Activated CD8-positive, alpha-beta T cell treated with anti-CD3 and anti-CD28 coated beads for 36 hours (primary cell): Measurements from ENCODE around the gene CCDC3. TPM values are rescaled to one million over a fixed set of nuclear protein-coding genes. Genes with fewer than 3 reads are reported as not detected.

ENCODE experiments used
- ATAC-seq: fragments of 200-7000 bp; cut with Tn5 transposase; one replicate; pipeline ENCODE4 v1.10.0; 2021; ENCODE audit warnings: mild to moderate bottlenecking, moderate library complexity
- CTCF ChIA-PET: fragments of 350-600 bp; sonication (Branson Sonifier 250); formaldehyde crosslinking; loops from one replicate; lab custom pipeline; 2021; ENCODE audit warnings: antibody characterized with exemption; lab: Charles Lee
- POLR2A ChIA-PET: fragments of 350-600 bp; sonication (Branson Sonifier 250); formaldehyde crosslinking; loops from one replicate; lab custom pipeline; 2021; ENCODE audit warnings: antibody characterized with exemption; lab: Charles Lee
- DNase-seq: peaks from one replicate; pipeline ENCODE4 v3.0.0-alpha.2; 2020
- H3K27ac Mint-ChIP-seq: one replicate; pipeline ENCODE4 v1.8.0; 2021; ENCODE audit warnings: mild to moderate bottlenecking, mixed read lengths
- H3K27me3 Mint-ChIP-seq: one replicate; pipeline ENCODE4 v1.8.0; 2021; ENCODE audit warnings: mixed read lengths
- H3K36me3 Mint-ChIP-seq: one replicate; pipeline ENCODE4 v1.8.0; 2021; ENCODE audit warnings: low read depth, mixed read lengths
- H3K4me1 Mint-ChIP-seq: one replicate; pipeline ENCODE4 v1.8.0; 2021; ENCODE audit warnings: low read depth, mixed read lengths
- H3K4me3 Mint-ChIP-seq: one replicate; pipeline ENCODE4 v1.8.0; 2021; ENCODE audit warnings: mild to moderate bottlenecking, moderate library complexity, mixed read lengths
- H3K9me3 Mint-ChIP-seq: one replicate; pipeline ENCODE4 v1.8.0; 2021; ENCODE audit warnings: mixed read lengths
- intact Hi-C: fragments of 100-400 bp; cut with micrococcal nuclease; formaldehyde crosslinking; loops from one replicate; pipeline ENCODE4 v1.10.0; 2022
- total RNA-seq, 2 experiments: library from RNA; stranded (reverse); gene quantifications; one replicate each; pipeline ENCODE4 v1.2.3, GENCODE V29; 2021
- TF ChIP-seq, protein P1 (sequence below): fragments of 200-600 bp; IDR thresholded peaks from one replicate; pipeline ENCODE4 v1.8.0; 2022; ENCODE audit warnings: antibody characterized with exemption, mild to moderate bottlenecking

Gene CCDC3
- total RNA-seq, 2 experiments from 2014 or later, result not detected

DNA sequence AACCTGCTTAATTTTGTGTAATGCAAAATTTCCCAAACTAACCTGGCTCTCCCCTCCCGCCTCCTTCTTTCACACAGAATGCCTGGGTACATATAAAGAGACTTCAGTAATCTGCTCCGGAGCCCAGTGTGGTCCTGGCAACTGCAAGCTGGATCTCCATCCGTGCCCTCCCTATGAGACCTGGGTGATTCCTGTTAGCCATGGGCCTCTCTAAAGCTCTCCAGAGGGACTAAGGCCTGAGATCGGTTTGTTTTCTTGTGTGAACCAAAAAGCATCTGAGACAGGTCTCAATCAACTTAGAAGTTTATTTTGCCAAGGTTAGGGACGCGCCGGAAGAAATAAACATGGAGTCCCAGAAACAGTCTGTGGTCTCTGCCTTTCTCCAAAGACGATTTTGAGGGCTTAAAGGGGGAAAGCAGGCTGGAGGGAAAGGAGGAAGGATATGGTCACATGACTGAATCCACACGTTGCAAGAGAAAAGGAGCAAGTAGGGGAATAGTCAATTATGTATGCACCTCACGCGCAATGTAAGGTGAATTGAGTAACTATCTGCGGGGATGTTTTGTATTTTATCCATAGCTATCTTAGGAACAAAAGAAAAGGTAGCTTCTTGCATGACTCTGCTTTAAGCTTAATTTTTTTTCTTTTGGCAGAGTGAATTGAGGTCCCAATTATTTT lies 46.2 kb upstream of the CCDC3 start:
- Mint-ChIP-seq H3K36me3 (no peaks in the 10 kb centered on the region), H3K27ac (no peak overlapping the region), H3K27me3 (peaks cover 3% of the 10 kb centered on the region), H3K9me3 (peaks cover 2% of the 10 kb centered on the region), H3K4me3 (no peak overlapping the region), H3K4me1 (no peaks in the 10 kb centered on the region)
- TF ChIP-seq, protein P1, sequence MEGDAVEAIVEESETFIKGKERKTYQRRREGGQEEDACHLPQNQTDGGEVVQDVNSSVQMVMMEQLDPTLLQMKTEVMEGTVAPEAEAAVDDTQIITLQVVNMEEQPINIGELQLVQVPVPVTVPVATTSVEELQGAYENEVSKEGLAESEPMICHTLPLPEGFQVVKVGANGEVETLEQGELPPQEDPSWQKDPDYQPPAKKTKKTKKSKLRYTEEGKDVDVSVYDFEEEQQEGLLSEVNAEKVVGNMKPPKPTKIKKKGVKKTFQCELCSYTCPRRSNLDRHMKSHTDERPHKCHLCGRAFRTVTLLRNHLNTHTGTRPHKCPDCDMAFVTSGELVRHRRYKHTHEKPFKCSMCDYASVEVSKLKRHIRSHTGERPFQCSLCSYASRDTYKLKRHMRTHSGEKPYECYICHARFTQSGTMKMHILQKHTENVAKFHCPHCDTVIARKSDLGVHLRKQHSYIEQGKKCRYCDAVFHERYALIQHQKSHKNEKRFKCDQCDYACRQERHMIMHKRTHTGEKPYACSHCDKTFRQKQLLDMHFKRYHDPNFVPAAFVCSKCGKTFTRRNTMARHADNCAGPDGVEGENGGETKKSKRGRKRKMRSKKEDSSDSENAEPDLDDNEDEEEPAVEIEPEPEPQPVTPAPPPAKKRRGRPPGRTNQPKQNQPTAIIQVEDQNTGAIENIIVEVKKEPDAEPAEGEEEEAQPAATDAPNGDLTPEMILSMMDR, result no peak
- POLR2A ChIA-PET, result no interaction called here
- intact Hi-C loops, result no loop called here
- CTCF ChIA-PET, result interaction anchor here (0.6 to 1.5 kb wide), 2 partner anchors 27 to 184 kb away, joined by 3 to 4 read pairs; no protein-coding TSS in a partner anchor
- ATAC-seq, result no peak
- DNase-seq, result no peak

DNA sequence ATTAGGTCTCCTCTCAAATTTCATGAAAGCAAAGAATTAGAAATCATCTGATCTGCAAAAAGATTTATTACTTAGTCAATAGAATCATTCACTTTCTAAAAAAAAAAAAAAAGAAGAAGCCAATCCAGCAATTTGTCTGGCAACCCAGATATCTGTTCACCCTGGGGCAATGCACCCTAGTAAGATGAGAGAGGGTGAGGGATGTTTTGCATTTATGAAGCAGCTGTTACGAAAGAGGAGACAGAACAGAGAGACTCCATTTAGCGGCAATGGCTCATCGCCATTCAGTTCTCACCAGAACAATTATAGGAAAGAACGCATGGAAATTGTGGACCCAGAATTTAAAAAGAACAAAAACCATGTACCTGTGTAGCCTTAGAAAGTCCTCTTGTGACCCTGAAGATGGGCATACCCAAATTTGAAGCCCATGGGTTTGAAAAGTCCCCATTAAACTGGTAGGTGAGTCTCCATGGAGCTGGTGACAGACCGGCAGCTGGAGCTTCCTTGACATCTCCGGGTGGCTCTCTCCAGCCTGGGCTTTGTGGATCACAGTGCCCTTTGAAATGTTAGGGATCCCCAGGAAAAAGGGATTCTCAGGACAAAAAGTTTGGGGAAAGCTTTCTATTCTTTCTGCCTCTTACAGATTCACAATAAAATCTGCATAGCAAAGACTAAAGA lies 45.5 kb upstream of the CCDC3 start:
- CTCF ChIA-PET, result interaction anchor here (1.5 kb wide), 1 partner anchor 28 kb away, joined by 4 read pairs; no protein-coding TSS in a partner anchor
- H3K4me3 Mint-ChIP-seq, result no peak overlapping the region

DNA sequence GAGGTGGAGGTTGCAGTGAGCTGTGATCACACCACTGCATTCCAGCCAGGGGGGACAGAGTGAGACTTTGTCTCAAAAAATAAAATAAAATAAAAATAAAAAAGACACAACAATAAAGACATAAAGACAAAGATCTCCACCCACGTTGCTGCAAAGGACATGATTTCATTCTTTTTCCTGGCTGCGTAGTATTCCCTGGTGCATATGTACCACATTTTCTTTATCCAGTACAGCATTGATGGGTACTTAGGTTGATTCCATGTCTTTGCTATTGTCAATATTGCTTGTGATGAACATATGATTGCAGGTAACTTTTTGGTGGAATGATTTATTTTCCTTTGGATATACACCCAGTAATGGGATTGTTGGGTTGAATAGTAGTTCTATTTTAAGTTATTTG lies 42.0 kb upstream of the CCDC3 start:
- ChIA-PET POLR2A (no interaction called here), CTCF (interaction anchor here (0.6 to 2.4 kb wide), 2 partner anchors 14 to 31 kb away, joined by 3 to 6 read pairs; no protein-coding TSS in a partner anchor)
- Mint-ChIP-seq H3K9me3 (peaks cover 2% of the 10 kb centered on the region), H3K36me3 (no peaks in the 10 kb centered on the region), H3K27ac (no peak overlapping the region), H3K4me1 (no peaks in the 10 kb centered on the region), H3K27me3 (peaks cover 3% of the 10 kb centered on the region), H3K4me3 (no peak overlapping the region)
- no peak for DNase-seq
- ATAC-seq, result no peak
- TF ChIP-seq, protein P1, result no peak
- intact Hi-C loops, result no loop called here

More for the DNA sequence above, 45.5 kb upstream of the CCDC3 start:
- Mint-ChIP-seq H3K4me1 (no peaks in the 10 kb centered on the region), H3K27ac (no peak overlapping the region), H3K9me3 (peaks cover 2% of the 10 kb centered on the region), H3K36me3 (no peaks in the 10 kb centered on the region), H3K27me3 (peaks cover 4% of the 10 kb centered on the region)
- TF ChIP-seq, protein P1, result no peak
- DNase-seq (no peak), ATAC-seq (no peak)
- POLR2A ChIA-PET, result no interaction called here
- intact Hi-C loops, result no loop called here

DNA sequence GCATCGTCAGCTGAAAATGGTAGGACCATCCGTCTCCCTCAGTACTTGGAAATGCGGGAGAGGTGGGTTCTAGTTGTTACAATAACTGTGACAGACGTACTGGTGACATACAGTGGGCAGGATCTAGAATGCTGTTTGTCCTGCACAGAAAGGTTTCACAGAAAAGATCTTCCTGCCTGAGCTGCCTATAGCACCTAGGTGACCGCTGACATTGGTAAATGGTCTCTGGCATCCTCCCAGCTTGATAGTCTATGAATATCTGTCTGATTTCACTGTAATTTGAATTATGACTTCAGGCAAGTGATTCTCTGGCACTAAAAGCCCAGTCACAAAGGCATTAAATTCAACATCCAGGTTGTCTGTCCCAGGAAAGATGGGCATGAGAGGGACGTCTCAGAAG lies 38.2 kb upstream of the CCDC3 start:
- DNase-seq (no peak), ATAC-seq (no peak)
- intact Hi-C loops, result no loop called here
- H3K36me3 Mint-ChIP-seq, result no peaks in the 10 kb centered on the region
- H3K9me3 Mint-ChIP-seq, result peaks cover 2% of the 10 kb centered on the region
- H3K4me1 Mint-ChIP-seq, result no peaks in the 10 kb centered on the region
- H3K27ac Mint-ChIP-seq, result no peak overlapping the region
- ChIA-PET CTCF (interaction anchor here (1.2 to 1.4 kb wide), 2 partner anchors 12 to 20 kb away, joined by 3 read pairs; no protein-coding TSS in a partner anchor), POLR2A (no interaction called here)
- TF ChIP-seq, protein P1, result no peak
- no peak overlapping the region for H3K4me3 Mint-ChIP-seq
- peaks cover 3% of the 10 kb centered on the region for H3K27me3 Mint-ChIP-seq

DNA sequence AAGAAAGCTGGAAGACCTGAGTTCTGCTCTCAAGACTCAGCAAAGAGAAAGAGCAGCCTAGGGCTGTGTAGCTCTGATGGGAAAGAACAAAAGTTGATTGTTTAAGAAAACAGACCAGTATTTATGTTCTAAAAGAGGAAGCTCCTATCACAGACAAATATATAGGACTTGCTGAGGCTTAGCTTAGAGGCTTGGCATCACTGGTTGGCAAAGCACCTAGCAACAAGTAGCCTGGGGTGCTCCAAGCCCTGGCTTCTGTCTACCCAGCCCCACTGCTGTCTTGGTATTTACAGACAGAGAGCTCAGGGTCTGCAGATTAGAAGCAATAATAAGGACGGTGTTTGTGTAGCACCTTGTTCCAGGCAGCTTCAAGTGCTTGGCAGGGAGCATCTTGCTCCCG lies 36.9 kb upstream of the CCDC3 start:
- TF ChIP-seq, protein P1, result no peak
- intact Hi-C loops, result no loop called here
- Mint-ChIP-seq H3K4me3 (no peak overlapping the region), H3K9me3 (no peaks in the 10 kb centered on the region), H3K4me1 (no peaks in the 10 kb centered on the region), H3K27ac (no peak overlapping the region), H3K36me3 (no peaks in the 10 kb centered on the region), H3K27me3 (peaks cover 3% of the 10 kb centered on the region)
- ATAC-seq, result no peak
- ChIA-PET POLR2A (interaction anchor here (1.5 kb wide), 1 partner anchor 218 kb away, joined by 3 read pairs; no protein-coding TSS in a partner anchor), CTCF (no interaction called here)
- no peak for DNase-seq
